HL-60 (cell line): Measurements from ENCODE around the gene EHD1.

Source experiments
- DNase-seq, 2 experiments: peaks; one replicate each; pipeline ENCODE4 v3.0.0-alpha.2; 2010 to 2020; ENCODE audit warnings: low read depth in 1 of 2, low spot score in 1 of 2
- H3K27ac ChIP-seq: fragments of 250-450 bp; sonication (Bioruptor Pico); replicated peaks from 2 replicates; pipeline ENCODE4 v1.5.1; 2020; ENCODE audit warnings: mild to moderate bottlenecking, moderate library complexity
- H3K27me3 ChIP-seq: fragments of 250-450 bp; sonication (Bioruptor Pico); 2 replicates; pipeline ENCODE4 v1.5.1; 2021; ENCODE audit warnings: mild to moderate bottlenecking, moderate library complexity; ENCODE audit not compliant: insufficient read depth, poor library complexity, severe bottlenecking
- H3K4me3 ChIP-seq: replicated peaks from 2 replicates; pipeline ENCODE4 v1.5.1; 2011; ENCODE audit warnings: mild to moderate bottlenecking, control low read depth, low read length; ENCODE audit not compliant: insufficient read depth
- CTCF ChIP-seq: IDR thresholded peaks from one replicate; pipeline ENCODE4 v1.5.1; 2011; ENCODE audit warnings: low read length, control low read depth, inconsistent platforms; ENCODE audit not compliant: insufficient read depth
- GABPA ChIP-seq: IDR thresholded peaks from 2 replicates; pipeline ENCODE4 v1.6.1; 2012; ENCODE audit warnings: low read depth
- POLR2AphosphoS5 ChIP-seq: IDR thresholded peaks from 2 replicates; pipeline ENCODE4 v1.6.1; 2012; ENCODE audit warnings: low read depth
- REST ChIP-seq: IDR thresholded peaks from 2 replicates; pipeline ENCODE4 v1.6.1; 2012; ENCODE audit warnings: low read depth; ENCODE audit not compliant: insufficient replicate concordance
- SPI1 ChIP-seq: IDR thresholded peaks from 2 replicates; pipeline ENCODE4 v1.6.1; 2012; ENCODE audit warnings: low read depth, mild to moderate bottlenecking, borderline replicate concordance

EHD1 gene

GRCh38 chr11:64869571-64870175 lies 8.7 kb downstream of the EHD1 start:
- H3K27me3 ChIP-seq = no peaks in the 10 kb centered on the region
- H3K27ac ChIP-seq = peak overlapping the region; percentile 61
- TF ChIP-seq CTCF = no peak
- TF ChIP-seq REST = no peak
- no peak for TF ChIP-seq GABPA
- TF ChIP-seq SPI1 = no peak
- TF ChIP-seq POLR2AphosphoS5 = no peak
- DNase-seq = no peak
- no peak overlapping the region for H3K4me3 ChIP-seq

- Histone ChIP-seq H3K27ac (no peak overlapping the region), H3K4me3 (no peak overlapping the region), H3K27me3 (no peaks in the 10 kb centered on the region)
- no peak for TF ChIP-seq GABPA
- TF ChIP-seq REST = no peak
- TF ChIP-seq POLR2AphosphoS5 = no peak
- no peak for TF ChIP-seq CTCF
- no peak for TF ChIP-seq SPI1
- DNase-seq = no peak
Measured at GRCh38 chr11:64868904-64869570, 9.4 kb downstream of the EHD1 start.

GRCh38 chr11:64867748-64868462 lies 10.5 kb downstream of the EHD1 start:
- Histone ChIP-seq H3K27me3 (no peaks in the 10 kb centered on the region), H3K4me3 (no peak overlapping the region), H3K27ac (no peak overlapping the region)
- TF ChIP-seq GABPA (no peak), REST (no peak), CTCF (no peak), POLR2AphosphoS5 (no peak), SPI1 (no peak)
- no peak for DNase-seq
